Activated CD4-positive, alpha-beta T cell treated with anti-CD3 and anti-CD28 coated beads, Interleukin-2, amount 50 U/mL, for 1 hour (primary cell): ENCODE data around the gene JAK2.
"Not testable (repeated sequence)": the region's sequence is repeated elsewhere in the genome, so short reads cannot be mapped to it uniquely, and the experiment has no call there.

Experiments
- DNase-seq: peaks from one replicate; pipeline ENCODE4 v3.0.0-alpha.2; 2020

The JAK2 gene

DNA sequence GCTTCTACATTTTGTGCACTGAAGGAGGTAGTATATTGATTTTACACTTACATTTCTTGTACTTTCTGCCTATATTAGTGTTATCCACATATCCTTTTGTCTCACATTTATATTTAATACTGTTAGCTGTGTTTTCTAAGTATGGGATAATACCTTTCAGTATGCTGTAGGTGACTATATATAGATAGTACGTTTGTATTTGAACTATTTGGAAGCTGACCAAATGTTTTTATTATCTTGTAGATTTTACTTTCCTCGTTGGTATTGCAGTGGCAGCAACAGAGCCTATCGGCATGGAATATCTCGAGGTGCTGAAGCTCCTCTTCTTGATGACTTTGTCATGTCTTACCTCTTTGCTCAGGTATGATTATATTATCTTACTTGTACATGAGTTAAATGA lies 59.1 kb downstream of the JAK2 start:
- DNase-seq: no peak

DNA sequence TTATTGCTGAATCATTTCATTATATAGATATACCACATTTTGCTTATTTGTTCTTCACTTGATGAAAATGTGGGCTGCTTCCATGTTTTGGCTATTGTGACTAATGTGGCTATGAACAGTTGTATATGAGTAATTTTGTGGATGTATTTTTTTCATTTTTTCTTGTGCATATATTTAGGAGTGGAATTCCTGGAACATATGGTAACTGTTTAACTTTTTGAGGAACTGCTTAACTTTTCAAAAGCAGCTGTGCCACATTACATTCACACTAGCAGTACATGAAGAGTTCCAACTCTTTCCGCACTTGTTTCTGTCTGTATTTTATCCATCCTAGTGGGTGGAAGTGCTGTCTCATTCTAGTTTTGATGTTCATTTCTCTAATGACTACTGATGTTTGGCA lies 67.8 kb downstream of the JAK2 start:
- DNase-seq: no peak

DNA sequence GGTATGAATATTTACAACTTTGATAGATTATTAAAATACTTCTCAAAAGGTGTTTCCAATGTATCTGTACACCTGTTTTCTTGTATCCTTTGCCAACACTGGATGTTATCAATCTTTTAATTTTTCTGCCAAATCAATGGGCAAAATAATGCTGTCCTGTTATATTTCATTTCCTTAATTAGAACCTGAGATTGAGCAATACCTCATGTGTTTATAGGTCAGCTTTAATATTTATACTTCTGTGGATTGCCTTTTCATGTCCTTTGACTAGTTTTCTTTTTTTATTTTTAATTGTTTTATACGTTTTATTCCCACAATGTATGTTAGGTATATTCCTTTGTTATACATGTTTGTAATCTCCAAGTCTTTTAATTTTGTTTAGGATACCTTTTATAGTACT lies 77.6 kb downstream of the JAK2 start:
- no peak for DNase-seq

DNA sequence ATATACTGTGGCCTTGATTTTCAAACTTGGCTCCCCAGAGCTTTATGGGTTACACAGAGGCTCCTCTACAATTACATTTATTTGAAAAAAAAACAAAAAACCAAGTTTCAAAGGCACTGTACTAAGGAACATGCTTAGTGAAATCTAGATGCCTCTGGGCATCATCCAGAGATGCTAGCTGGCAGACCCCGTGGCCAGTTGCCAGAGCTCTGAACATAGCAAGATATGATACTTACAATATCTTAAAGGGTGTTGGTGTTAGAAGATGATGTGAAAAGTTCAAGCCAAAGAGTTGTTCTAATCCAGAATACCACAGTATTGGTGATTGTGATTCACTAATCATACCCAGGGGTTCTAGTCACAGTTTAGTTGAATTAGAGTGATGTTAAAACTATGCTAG lies 87.8 kb downstream of the JAK2 start:
- no peak for DNase-seq

DNA sequence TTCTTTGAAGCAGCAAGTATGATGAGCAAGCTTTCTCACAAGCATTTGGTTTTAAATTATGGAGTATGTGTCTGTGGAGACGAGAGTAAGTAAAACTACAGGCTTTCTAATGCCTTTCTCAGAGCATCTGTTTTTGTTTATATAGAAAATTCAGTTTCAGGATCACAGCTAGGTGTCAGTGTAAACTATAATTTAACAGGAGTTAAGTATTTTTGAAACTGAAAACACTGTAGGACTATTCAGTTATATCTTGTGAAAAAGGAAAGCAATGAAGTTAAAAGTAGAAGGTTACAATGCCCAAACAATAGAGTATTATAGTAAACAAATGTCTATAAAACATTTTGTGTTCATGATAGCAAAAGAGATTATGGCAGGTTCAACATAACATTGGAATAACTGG lies 88.6 kb downstream of the JAK2 start:
- DNase-seq: no peak

DNA sequence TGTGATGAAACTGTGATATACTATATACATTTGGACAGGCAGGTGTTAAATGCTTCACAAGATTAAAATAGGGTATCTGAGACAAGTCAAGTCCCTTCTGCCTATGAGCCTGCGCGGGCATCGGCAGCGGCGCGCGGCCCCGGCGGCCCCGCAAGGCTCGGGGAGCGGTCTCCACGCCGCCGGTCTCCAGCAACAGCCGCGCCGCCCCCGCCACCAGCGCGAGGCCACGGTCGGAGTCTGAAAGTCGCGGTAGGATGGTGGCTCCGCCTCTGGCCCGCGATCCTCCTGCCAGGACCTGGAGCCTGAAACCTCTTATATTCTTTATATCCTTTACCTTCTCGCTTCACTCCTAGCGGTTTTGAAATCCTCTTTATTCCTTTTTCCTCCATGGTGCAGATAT lies 100.9 kb downstream of the JAK2 start:
- DNase-seq: no peak

DNA sequence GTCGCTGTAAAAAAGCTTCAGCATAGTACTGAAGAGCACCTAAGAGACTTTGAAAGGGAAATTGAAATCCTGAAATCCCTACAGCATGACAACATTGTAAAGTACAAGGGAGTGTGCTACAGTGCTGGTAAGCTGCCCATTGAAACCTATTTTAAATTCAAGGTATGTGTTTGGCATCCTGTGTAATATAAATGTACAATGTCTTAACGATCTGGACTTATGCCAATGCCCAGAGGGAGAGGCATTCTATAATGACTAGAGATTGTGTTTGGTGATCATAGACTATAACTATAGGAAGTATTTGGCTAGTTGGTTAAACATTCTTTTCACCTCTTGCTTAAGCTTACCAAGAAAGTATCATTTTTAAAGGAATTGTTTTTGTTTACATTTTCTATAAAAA lies 104.7 kb downstream of the JAK2 start:
- no peak for DNase-seq

DNA sequence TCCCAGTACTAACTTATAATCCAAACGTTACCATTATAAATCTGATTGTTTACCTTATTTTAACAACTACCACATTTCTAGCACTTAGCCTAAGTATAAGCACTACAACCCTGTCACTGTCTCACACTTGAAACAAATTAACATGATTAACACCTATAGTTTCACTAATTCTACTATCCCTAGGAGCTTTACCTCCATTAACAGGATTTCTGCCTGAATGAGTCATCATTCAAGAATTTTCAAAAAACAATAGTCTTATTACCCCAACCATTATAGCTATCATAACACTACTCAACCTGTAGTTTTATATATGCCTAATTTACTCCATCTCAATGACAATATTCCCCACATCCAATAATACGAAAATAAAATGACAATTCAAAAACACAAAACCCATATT lies 110.7 kb downstream of the JAK2 start:
- DNase-seq: no peak

DNA sequence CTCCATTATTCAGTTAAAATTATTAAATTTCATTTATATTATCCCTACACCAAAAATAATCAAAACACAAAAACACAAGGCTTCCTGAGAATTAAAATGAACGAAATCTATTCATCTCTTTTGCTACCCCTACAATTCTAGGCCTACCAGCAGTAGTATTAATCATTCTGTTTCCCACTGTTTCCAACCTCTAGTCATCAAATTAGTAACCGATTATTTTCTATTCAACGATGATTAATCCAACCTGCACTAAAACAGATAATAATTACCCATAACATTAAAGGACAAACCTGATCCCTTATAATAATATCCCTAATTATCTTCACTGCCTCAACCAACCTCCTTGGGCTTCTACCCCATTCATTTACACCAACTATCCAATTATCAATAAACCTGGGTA lies 114.4 kb downstream of the JAK2 start:
- no peak for DNase-seq

DNA sequence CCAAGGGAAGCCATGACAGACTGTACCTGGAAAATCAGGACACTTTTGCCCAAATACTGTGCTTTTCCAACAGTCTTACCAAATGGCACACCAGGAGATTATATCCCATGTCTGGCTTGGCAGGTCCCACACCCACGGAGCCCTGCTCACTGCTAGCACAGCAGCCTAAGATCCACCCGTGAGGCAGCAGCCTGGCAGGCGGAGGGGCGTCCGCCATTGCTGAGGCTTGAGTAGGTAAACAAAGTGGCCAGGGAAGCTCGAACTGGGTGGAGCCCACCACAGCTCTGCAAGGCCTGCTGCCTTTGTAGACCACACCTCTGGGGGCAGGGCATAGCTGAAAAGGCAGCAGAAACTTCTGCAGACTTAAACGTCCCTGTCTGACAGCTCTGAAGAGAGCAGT lies 116.1 kb downstream of the JAK2 start:
- not testable (repeated sequence) for DNase-seq

DNA sequence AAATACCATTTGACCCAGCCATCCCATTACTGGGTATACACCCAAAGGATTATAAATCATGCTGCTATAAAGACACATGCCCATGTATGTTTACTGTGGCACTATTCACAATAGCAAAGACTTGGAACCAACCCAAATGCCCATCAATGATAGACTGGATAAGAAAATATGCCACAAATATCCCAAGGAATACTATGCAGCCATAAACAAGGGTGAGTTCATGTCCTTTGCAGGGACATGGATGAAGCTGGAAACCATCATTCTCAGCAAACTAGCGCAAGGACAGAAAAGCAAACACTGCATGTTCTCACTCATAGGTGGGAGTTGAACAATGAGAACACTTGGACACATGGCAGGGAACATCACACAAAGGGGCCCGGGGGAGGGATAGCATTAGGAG lies 121.4 kb downstream of the JAK2 start:
- DNase-seq: not testable (repeated sequence)

DNA sequence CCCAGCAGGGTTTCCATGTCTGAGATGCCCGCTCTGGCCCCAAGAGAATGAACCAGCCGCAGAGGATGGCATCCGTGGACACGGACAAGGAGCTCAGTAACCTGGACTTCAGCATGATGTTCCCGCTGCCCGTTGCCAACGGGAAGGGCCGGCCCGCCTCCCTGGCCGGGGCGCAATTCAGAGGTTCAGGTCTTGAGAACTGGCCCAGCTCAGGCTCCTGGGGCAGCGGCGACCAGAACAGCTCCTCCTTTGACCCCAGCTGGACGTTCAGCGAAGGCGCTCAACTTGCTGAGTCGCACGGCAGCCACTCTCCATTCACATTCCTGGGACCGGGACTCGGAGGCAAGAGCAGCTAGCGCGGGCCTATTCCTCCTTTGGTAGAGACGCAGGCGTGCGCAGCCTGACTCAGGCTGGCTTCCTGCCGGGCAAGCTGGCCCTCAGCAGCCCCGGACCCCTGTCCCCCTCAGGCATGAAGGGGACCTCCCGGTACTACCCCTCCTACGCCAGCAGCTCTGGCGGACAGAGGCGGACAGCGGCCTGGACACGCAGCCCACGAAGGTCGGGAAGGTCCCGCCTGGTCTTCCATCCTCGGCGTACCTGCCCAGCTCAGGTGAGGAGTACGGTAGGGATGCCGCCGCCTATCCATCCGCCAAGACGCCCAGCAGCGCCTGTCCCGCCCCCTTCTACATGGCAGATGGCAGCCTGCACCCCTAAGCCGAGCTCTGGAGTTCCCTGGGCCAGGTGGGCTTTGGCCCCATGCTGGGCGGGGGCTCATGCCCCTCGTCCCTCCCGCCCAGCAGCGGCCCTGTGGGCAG lies 126.0 kb downstream of the JAK2 start:
- DNase-seq: no peak

DNA sequence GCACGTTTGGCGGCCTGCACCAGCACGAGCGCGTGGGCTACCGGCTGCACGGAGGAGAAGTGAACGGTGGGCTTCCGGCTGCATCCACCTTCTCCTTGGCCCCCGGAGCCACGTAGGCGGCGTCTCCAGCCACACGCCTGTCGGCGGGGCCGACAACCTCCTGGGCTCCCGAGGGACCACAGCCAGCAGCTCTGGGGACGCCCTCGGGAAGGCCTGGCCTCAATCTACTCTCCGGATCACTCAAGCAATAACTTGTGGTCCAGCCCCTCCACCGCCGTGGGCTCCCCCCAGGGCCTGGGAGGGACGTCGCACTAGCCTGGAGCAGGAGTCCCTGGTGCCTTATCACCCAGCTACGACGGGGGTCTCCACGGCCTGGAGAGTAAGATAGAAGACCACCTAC lies 126.6 kb downstream of the JAK2 start:
- no peak for DNase-seq

DNA sequence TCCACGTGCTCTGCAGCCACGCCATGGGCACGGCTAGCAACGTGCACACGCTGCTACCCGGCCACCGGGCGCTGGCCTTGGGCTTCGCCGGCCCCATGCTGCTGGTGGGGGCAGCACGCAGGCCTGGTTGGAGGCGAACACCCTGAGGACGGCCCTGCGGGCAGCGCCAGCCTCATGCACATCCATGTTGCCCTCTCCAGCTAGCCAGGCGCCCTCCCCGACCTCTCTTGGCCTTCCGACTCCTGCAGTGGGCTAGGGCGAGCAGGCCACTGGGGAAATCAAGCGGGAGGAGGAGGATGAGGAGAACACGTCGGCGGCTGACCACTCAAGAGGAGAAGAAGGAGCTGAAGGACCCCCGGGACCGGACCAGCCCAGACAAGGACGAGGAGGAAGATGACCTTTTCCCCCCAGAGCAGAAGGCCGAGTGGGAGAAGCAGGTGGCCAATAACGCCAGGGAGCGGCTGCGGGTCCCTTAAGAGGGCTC lies 127.1 kb downstream of the JAK2 start:
- no peak for DNase-seq

DNA sequence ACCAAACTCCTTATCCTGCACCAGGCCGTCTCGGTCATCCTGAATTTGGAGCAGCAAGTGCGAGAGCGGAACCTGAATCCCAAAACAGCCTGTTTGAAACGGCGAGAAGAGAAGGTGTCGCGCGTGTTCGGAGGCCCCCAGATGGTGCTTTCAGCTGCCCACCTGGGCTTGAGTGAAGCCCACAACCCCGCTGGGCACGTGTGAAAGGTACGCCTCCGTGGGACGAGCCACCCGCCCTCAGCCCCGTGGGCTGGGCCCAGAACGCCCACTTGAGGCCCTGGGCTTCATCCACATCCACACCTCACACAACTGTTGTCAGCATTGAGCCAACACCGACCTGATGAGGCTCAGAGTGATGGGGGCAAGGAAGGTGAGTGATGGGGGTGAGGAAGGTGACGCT lies 127.6 kb downstream of the JAK2 start:
- no peak for DNase-seq

DNA sequence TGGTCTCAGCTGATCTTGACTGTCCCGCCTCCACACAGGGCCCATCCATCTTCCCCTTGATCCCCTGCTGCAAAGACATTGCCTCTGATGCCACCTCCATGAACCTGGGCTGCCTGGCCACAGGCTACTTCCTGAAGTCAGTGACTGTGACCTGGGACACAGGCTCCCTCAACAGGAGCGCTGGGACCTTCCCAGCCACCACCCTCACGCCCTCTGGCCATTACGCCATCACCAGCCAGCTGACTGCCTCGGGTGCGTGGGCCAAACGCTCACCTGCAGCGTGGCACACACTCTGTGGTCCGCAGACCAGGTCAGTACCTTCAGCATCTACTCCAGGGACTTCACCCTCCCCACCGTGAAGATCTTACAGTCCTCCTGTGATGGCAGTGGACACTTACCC lies 128.5 kb downstream of the JAK2 start:
- DNase-seq: no peak

DNA sequence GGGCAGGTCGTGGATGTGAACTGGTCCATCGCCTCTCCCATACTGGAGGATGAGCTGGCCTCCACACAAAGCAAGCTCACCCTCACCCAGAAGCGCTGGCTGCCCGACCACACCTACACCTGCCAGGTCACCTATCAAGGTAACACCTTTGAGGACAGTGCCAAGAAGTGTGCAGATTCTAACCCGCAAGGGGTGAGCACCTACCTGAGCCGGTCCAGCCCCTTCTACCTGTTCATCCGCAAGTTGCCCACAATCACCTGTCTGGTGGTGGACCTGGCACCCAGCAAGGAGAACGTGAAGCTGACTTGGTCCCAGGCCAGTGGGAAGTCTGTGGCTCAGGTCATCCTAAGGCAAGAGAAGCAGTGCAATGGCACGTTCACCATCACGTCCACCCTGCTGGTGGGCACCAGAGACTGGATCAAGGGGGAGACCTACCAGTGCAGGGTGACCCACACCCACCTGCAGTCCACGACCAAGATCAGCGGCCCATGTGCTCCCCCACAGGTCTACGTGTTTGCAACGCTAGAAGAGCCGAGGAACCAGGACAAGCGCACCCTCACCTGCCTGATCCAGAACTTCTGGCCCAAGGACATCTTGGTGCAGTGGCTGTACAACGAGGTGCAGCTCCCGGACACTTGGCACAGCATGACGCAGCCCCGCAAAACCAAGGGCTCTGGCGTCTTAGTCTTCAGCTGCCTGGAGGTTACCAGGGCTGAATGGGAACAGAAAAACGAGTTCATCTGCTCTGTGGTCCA lies 129.1 kb downstream of the JAK2 start:
- no peak for DNase-seq

DNA sequence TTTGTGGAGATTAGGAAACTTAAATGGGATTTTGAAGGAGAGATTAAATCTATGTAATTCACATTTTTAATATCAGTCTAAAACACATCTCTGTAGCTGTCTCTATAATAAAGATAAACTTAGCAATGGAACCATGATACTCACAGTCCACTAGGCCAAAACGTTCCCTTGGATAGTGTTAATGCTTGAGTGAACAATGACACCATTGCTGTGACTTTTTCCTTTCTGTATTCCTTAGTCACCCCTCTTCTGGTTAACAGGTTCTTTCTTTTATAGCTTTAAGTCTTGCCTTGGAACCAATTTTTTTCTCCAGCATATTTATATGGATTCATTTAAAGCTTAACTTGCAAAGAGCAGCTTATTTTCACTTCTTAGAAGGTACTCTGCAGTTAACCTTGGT lies 137.0 kb downstream of the JAK2 start:
- no peak for DNase-seq

DNA sequence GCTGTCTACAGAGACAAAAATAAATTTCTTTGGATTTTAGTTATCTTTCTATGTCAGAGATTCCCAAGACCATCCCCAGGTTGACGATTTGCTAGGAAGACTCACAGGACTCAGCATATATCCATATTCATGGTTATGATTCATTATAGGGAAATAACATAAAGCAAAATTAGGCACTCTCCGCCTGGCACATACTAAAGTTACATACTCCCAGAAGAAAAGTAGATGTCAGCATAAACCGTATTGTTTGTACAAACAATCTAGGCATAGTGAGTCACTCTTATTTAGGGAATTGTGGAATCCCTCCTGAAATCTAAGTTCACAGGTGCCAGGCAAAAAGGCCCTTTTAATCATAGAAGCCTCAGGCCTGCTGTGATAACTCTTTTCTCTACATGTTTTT lies 137.4 kb downstream of the JAK2 start:
- no peak for DNase-seq

DNA sequence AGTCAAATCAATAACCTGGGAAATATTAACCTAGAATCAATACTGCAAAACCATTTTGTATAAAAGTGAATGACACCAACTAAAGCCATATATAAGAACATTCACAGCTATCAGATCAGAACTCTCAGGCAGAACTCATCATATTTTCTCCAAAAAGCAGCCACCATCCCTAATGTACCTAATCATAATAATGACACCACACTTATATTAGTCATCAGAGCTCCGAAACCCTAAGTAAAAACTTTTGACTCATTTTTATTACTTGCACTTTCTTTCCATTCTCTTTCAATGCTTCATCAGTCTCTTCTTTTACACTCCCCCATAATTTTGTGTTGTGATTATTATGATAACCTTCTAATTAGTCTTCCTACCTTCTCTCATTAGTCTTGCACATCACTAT lies 155.1 kb downstream of the JAK2 start:
- no peak for DNase-seq

DNA sequence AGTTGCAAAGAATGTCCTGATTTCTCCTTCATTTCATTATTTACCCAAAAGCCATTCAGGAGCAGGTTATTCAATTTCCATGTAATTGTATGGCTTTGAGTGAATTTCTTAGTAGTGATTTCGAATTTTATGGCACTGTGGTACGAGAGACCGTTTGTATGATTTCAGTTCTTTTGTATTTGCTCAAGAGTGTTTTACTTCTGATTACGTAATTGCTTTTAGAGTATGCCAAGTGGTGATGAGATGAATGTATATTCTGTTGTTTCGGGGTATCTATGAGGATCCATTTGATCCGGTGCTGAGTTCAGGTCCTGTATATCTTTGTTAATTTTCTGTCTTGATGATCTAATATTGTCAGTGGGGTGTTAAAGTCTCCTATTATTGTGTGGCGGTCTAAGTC lies 159.1 kb downstream of the JAK2 start:
- no peak for DNase-seq

DNA sequence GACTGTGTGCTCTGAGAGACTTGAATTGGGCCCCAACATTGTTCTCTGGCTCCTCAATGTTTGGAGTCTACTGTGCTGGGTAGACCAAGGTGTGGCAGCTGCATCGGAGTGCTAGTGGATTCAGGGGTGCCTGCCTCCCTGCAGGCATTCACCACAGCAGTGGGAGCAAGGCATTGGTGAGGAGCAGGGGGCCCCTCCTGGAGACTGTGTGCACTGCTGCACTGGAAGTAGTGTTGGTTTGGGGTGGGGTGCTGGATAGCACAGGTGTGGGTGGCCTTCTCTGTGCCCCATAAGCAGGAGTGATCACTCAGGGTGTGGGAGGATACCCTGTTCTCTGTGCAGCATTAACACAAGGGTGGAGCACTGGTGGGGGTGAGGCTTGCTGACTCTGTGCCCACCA lies 161.2 kb downstream of the JAK2 start:
- no peak for DNase-seq
